ENCODE data around the gene EVC2. TPM values are rescaled to one million over a fixed set of nuclear protein-coding genes. Genes with fewer than 3 reads are reported as not detected.

The EVC2 gene
- total and polyA plus RNA-seq, 9 of the 15 experiments (the other 6 are each of a cell fraction or from before 2014, with no cell fraction given): 0.03 to 0.55 (median 0.38) TPM; not detected in 1

- no peak for TF ChIP-seq ZBTB12 (CRISPR knock-in tag; IDR thresholded peaks at IDR 0.05)
- TF ChIP-seq SMC3 (conservative IDR thresholded peaks at IDR 0.05; ENCODE audit: insufficient read depth, low read depth, low read length): no peak
- TF ChIP-seq ATF7 (IDR thresholded peaks at IDR 0.05): no peak
- no peak for TF ChIP-seq ZBTB43 (CRISPR knock-in tag; IDR thresholded peaks at IDR 0.05)
- TF ChIP-seq NCOA4 (IDR thresholded peaks at IDR 0.05; ENCODE audit: partially characterized antibody): no peak
- TF ChIP-seq TEAD1 (CRISPR knock-in tag; IDR thresholded peaks at IDR 0.05): no peak
Observed at GRCh38 chr4:5526080-5526846, 182.1 kb downstream of the EVC2 start (continued).
